ENCODE results near the gene NACC2.

NACC2 gene

DNA sequence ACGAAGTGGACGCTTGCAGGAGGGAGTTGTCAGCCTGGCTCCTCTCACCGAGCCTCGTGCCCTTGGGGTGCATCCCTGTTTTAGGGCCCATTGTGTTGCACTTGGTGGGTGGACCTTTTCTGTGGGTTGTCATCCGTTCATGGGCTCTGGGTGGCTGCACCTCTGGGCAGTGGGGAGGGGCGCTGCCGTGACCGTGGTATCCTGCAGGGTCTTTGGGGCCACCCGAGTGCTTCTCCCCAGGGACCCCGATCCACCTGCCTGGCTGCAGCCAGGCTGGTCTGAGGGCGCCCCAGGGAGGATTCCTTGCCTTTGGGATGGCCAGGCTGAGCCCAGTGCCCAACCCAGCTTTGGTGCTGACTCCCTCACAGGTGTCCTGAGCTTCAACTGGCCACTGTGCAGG, 92.9 kb downstream of the NACC2 start:
- H3K27me3 Mint-ChIP-seq: no peaks in the 10 kb centered on the region
- no peaks in the 10 kb centered on the region for H3K9me3 Mint-ChIP-seq
- peaks cover 24% of the 10 kb centered on the region for H3K4me1 Mint-ChIP-seq (ENCODE audit: low read depth)
- no peak overlapping the region for H3K27ac Mint-ChIP-seq
- H3K4me3 Mint-ChIP-seq: no peak overlapping the region
- intact Hi-C loops (cut with micrococcal nuclease): no loop called here
- H3K36me3 Mint-ChIP-seq (ENCODE audit: low read depth): peaks cover 3% of the 10 kb centered on the region

DNA sequence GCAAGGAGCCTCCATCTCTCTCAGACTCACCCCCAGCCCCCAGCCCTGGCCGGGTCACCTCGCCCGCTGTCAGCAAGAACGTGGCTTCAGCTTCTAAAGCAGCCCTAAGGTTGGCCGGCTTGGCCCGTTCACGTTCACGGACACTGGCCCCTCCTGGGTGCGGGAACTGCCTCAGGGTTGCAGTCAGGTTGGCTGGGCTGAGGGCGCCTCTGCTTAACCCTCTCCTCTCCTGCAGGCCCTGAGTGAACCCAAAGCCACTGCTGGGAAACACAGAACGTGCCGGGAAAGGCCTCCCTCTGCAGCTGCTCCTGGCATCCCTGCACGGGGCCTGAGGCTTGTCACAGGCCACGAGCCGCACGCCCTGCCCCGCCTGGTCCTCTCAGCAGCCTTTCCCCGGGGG, 93.9 kb downstream of the NACC2 start:
- Mint-ChIP-seq H3K27ac (no peak overlapping the region), H3K27me3 (no peaks in the 10 kb centered on the region)

DNA sequence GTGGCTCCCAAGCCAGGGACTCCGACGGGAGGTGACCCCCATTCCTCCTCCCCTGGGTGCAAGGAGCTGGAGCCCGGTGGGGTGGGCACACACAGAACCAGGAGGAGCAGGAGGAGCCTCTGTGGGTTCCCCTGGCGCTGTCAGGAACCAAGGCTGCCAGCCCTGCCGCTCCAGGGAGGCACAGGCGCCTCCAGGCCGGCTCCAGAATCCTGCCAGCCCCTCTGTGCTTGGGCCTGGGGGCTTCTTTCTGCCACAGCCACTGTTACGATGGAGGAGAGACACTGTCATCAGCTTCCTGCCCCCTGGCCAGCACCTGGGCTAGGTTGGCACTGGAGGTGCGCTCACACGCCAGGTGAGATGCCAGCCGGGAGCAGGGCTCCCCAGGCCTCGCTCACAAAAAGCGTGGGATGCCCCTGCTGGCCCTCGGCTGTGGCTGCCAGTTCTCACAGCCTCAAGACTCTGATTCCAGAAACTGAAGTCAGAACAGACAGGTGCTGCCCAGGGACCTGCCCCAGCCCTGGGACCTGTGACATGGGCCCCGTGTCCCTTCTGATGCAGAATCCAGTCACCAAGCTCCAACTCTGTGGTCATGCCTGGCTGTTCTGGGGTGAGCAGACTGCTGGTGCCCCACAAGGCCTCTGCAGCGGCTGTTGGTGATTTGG, 96.5 kb downstream of the NACC2 start:
- intact Hi-C loops (cut with micrococcal nuclease): no loop called here
- Mint-ChIP-seq H3K4me1 (ENCODE audit: low read depth) (peaks cover 34% of the 10 kb centered on the region), H3K27me3 (no peaks in the 10 kb centered on the region), H3K36me3 (ENCODE audit: low read depth) (no peaks in the 10 kb centered on the region), H3K4me3 (no peak overlapping the region), H3K9me3 (no peaks in the 10 kb centered on the region), H3K27ac (no peak overlapping the region)

More for the DNA sequence above, 93.9 kb downstream of the NACC2 start:
- Mint-ChIP-seq H3K4me1 (ENCODE audit: low read depth) (peaks cover 26% of the 10 kb centered on the region), H3K9me3 (no peaks in the 10 kb centered on the region), H3K36me3 (ENCODE audit: low read depth) (no peaks in the 10 kb centered on the region), H3K4me3 (no peak overlapping the region)
- intact Hi-C loops (cut with micrococcal nuclease): no loop called here

DNA sequence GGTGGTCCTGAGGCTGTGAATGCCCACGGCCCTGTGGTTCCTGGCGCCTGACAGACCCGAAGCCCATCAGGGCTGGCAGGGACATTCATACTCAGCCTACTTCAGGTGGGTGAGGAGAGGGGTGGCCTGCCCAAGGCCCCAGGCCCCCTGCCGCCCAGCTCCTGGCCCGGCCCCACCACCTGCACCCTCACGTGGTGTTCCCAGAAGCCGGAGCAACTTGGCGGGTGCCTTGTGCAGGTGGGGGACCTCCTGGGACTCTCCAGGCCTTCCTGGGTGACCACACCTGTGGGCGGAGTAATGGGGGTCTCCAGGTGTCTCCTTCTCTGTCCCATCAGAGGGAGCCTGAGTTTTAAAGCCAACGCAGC, 97.1 kb downstream of the NACC2 start:
- H3K27me3 Mint-ChIP-seq: no peaks in the 10 kb centered on the region

DNA sequence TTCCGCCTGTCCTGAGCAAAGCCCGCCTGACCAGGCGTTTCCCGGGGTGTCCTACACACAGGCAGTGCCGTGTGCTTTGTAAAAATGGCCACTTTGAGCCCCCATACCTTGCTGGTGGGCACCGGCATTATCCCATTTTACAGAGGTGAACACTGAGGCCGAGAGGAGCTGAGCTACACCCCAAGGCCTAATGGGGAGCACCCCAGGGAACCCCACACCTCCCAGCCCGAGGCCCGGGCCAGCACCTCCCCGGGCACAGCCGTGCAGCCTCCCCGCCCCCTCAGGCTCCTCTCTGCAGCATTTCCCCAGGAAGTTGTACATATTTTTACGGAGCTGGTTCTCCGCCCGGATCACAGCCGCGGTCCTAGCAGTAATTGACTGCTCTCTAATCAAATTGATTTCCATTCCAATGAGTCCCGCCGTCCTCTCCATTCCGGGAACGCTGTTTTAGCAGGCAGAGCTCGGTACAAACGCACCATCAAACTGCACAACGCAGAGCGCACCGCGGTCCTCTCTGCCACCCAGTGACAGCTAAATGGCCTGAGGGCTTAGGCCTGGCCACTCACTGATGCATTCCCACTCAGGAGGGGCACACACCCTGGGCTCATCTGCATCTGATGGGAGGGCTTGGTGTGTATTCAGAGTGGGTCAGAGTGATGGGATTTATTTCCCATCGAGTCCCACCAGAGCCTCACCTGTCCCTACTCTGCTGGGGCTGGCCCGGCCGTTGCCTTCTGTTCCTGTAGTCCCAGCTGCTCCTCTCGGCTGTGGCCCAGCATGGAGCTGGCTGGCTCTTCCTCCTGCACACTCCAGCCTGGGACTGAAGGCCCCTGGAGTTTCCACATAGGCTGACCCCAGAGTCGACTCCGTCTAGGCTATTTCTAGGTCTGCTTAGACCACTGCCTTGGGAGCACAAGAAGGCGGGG, 97.7 kb downstream of the NACC2 start:
- H3K27ac Mint-ChIP-seq: no peak overlapping the region
- intact Hi-C loops (cut with micrococcal nuclease): no loop called here

More for the DNA sequence above, 97.1 kb downstream of the NACC2 start:
- Mint-ChIP-seq H3K36me3 (ENCODE audit: low read depth) (no peaks in the 10 kb centered on the region), H3K27ac (no peak overlapping the region), H3K4me3 (no peak overlapping the region), H3K4me1 (ENCODE audit: low read depth) (peaks cover 40% of the 10 kb centered on the region), H3K9me3 (no peaks in the 10 kb centered on the region)
- intact Hi-C loops (cut with micrococcal nuclease): no loop called here

DNA sequence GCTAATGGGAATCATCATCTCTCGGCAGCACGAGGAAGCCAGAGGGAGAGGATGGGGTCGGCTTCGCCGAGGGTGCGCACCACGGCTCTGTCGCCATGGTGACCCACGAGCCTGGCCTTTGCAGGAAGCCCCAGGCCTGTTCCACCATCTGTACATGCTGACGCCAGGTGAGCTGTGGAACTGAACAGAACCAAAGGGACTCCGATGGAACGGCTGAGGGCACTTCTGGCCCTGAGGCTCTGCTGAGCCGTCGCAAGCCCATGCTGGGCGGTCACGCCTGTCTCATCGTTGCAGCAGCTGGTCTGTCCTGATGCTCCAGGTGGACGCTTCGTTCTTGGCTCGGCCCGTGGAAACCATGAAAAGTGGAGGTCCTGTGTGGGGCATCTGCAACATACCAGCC, 99.3 kb downstream of the NACC2 start:
- Mint-ChIP-seq H3K4me1 (ENCODE audit: low read depth) (peaks cover 50% of the 10 kb centered on the region), H3K4me3 (no peak overlapping the region), H3K27me3 (no peaks in the 10 kb centered on the region), H3K36me3 (ENCODE audit: low read depth) (no peaks in the 10 kb centered on the region), H3K27ac (no peak overlapping the region), H3K9me3 (no peaks in the 10 kb centered on the region)
- intact Hi-C loops (cut with micrococcal nuclease): no loop called here

More for the DNA sequence above, 97.7 kb downstream of the NACC2 start:
- H3K4me3 Mint-ChIP-seq: no peak overlapping the region
- no peaks in the 10 kb centered on the region for H3K36me3 Mint-ChIP-seq (ENCODE audit: low read depth)
- no peaks in the 10 kb centered on the region for H3K27me3 Mint-ChIP-seq
- no peaks in the 10 kb centered on the region for H3K9me3 Mint-ChIP-seq
- H3K4me1 Mint-ChIP-seq (ENCODE audit: low read depth): peaks cover 42% of the 10 kb centered on the region

DNA sequence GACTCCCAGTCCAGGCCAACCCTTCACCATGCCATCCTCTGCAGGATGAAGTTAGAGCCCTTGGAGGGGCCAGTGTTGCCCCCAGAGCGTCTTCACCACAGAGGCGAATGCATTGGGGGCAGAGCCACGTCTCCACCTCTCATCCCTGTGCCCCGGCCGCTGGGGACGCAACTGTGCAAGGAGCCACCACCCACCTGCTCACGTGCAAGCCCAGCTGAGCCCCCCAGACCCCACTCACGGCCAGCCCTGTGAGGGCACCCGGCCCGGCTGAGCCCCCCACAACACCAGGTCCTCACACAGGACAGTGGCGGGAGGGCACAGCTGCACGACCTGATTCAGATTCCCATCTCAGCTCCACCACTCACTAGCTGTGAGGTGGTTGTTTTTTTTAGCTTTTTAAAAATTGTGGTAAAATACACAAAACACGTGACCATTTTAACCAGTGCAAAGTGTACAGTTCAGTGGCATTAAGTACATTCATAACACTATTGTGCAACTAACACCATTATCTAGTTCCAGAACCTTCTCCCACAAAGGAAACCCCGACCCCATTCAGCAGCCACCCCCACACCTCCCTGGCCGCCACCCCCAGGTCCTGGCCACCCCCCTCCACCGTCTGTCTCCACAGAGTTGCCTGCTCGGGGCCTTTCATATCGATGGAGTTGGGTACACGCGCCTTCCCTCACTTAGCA, 100.4 kb downstream of the NACC2 start:
- intact Hi-C loops (cut with micrococcal nuclease): no loop called here

DNA sequence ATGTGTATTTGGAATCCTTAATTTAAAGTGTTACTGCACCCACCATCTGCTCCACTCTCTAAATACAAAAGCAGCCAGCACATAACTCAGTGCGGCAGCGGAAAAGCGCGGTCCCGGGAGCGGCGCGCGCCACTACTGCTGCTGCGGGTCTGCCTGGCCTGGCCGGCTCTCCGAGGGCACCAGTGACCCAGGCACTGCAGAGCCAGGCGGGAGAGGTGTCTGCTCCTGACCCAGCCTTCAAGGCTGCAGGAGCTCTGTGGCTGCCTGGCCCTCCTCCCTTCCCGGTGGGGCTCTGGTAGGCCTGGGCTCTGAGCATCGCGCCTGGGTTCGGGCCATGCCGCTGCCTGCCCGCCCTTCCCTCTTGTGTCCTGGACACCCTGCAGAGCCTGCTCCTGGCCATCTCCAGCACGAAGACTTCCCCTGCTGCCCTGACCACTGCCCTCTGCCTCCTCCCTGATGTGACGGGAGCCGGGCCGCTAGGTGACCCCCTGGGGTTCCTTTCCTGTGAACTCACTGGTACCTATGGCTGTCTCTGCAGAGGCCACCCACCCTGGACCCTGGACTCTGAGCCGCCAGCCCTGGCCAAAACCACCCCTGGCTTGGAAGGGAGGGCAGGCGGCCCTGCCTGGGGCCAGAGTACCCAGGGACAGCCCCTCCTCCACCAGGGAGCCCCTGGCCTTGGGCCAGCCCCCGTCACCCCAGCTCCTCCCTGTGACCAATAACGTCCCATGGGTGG, 101.2 kb downstream of the NACC2 start:
- peaks cover 14% of the 10 kb centered on the region for H3K27me3 Mint-ChIP-seq
- no peak overlapping the region for H3K4me3 Mint-ChIP-seq
- peaks cover 65% of the 10 kb centered on the region for H3K4me1 Mint-ChIP-seq (ENCODE audit: low read depth)
- no peaks in the 10 kb centered on the region for H3K9me3 Mint-ChIP-seq
- peak overlapping the region; percentile 92 for H3K27ac Mint-ChIP-seq
- intact Hi-C loops (cut with micrococcal nuclease): no loop called here
- H3K36me3 Mint-ChIP-seq (ENCODE audit: low read depth): no peaks in the 10 kb centered on the region

More for the DNA sequence above, 100.4 kb downstream of the NACC2 start:
- H3K27me3 Mint-ChIP-seq: peaks cover 8% of the 10 kb centered on the region
- no peaks in the 10 kb centered on the region for H3K9me3 Mint-ChIP-seq
- peak overlapping the region; percentile 92 for H3K27ac Mint-ChIP-seq
- no peaks in the 10 kb centered on the region for H3K36me3 Mint-ChIP-seq (ENCODE audit: low read depth)
- H3K4me3 Mint-ChIP-seq: no peak overlapping the region
- peaks cover 62% of the 10 kb centered on the region for H3K4me1 Mint-ChIP-seq (ENCODE audit: low read depth)

DNA sequence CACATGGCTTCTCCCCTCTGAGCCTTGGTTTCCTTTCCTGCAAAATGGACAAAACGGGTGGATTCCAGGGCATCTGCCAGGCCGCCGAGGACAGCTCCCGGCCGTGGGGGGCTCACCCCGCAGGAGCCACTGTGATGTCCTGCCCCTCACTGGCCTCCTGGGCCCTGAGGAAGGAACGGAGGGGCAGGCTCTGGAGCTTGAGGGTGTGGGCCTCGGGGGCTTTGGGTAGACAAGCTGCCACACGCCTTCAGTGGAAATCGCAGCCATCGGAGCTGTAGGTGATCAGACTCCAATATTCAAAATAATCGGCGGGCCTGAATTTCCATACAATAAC, 101.7 kb downstream of the NACC2 start:
- intact Hi-C loops (cut with micrococcal nuclease): no loop called here
- H3K9me3 Mint-ChIP-seq: no peaks in the 10 kb centered on the region
- H3K36me3 Mint-ChIP-seq (ENCODE audit: low read depth): no peaks in the 10 kb centered on the region
- H3K4me1 Mint-ChIP-seq (ENCODE audit: low read depth): peaks cover 65% of the 10 kb centered on the region
- no peak overlapping the region for H3K4me3 Mint-ChIP-seq
- H3K27ac Mint-ChIP-seq: peak overlapping the region; percentile 92
- peaks cover 19% of the 10 kb centered on the region for H3K27me3 Mint-ChIP-seq

DNA sequence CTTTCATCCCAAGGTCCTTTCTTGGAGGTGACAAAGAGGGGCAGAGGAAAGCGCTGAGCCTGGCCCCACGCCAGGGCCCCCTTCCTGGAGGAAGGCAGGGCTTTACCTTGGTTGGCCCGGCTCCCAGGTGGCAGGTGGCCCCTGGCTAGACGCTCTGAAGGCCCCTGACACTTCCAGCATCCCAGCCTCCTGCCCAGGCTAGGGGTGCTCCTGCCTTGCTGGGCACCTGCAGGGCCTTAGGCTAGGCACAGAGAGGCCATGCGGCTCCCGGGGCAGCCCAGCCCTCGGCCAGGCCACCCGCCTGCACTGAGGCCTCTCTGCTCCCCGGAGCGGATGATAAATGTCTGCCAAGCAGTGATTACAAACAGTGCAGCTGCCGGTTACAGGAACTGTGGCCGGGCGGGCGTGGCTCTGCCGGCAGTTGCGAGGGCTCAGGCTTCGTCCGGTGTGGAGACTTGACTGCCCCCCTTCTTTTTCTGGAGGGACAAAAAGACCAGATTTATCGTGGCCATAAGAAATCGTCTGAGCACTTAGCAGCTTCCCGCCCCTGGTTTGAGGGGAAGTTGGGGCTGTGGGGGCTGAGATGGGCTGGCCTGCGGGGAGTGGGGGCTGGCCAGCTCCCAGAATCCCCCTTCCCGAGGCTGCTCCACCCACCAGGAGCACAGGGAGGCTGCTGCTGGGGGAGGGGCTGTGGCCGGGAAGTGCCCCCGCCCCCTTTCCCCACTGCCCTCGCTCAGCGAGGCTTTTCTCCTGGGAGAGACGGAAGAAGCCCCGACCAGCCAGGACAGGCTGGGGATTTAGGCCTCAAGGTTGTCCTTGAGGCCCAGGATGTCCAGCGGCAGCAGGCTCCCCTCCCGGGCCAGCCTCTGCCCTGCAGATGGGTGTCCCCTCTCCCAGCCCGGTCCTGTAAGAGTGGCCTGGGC, 102.3 kb downstream of the NACC2 start:
- Mint-ChIP-seq H3K36me3 (ENCODE audit: low read depth) (no peaks in the 10 kb centered on the region), H3K4me3 (peak overlapping the region; percentile 66), H3K4me1 (ENCODE audit: low read depth) (peaks cover 65% of the 10 kb centered on the region), H3K27ac (peak overlapping the region; percentile 92), H3K9me3 (no peaks in the 10 kb centered on the region), H3K27me3 (peaks cover 24% of the 10 kb centered on the region)
- intact Hi-C loops (cut with micrococcal nuclease): no loop called here

DNA sequence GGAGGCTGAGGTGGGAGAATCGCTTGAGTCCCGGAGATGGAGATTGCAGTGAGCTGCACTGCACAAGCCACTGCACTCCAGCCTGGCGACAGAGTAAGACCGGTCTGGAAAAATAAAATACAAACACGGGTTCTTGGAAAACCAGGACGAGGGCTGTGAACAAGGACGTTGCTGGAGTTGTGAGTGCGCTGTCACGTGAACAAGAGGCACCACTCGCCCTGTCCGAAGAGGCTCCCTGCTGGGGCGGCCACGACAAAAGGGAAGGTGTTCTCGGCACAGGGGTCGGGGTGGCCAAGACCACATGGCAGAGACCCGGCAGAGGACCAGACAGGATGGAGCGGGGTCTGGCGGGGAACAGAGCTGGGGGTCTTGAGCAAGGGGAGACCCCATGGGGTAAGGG, 103.3 kb downstream of the NACC2 start:
- H3K9me3 Mint-ChIP-seq: no peaks in the 10 kb centered on the region
- H3K4me3 Mint-ChIP-seq: peak overlapping the region; percentile 40
- H3K36me3 Mint-ChIP-seq (ENCODE audit: low read depth): no peaks in the 10 kb centered on the region
- H3K27ac Mint-ChIP-seq: peak overlapping the region; percentile 92
- intact Hi-C loops (cut with micrococcal nuclease): no loop called here
- H3K4me1 Mint-ChIP-seq (ENCODE audit: low read depth): peaks cover 58% of the 10 kb centered on the region
- H3K27me3 Mint-ChIP-seq: peaks cover 24% of the 10 kb centered on the region

DNA sequence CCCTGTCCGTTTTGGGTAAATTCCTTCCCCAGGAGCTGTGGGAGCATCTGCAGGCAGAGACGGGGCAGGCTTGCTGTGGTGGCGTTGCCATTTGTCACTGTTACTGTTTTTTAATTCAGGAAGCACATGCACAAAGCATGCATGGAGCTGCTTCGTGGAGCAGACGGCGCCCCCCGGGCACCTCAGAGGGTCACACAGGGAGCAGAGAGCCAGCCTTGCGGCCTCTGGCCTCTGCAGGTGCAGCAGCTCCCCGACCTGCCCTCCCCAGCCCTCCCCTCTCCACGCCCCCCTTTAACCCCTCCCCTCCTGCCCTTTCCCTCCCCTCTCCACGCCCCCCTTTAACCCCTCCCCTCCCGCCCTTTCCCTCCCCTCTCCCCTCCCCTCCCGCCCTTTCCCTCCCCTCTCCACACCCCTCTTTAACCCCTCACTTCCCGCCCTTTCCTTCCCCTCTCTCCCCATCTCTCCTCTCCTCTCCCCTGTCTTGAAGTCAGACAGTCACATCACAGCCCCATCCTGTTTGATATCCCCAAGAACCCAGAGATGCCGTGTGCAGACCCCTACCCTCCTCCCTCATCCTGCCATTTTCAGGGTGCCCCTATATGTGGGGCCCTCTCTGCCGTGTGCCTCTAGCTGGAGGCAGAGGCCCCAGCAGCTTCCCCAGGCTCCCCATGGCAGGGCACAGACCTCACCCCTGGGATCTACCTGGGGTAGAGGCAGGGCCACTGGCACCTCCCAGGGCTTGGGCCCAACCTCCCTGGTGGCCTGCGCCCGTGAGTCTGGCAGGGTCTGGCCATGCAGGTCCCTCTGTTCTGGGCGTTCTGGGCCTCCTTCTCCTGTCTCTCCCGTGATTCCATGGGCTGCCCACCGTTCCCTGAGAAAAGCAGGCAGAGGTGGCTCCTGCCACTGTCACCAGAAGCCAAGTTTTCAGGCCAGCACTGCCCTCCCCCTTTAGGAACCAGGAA, 104.3 kb downstream of the NACC2 start:
- intact Hi-C loops (cut with micrococcal nuclease): no loop called here
- Mint-ChIP-seq H3K27me3 (peaks cover 26% of the 10 kb centered on the region), H3K9me3 (no peaks in the 10 kb centered on the region), H3K27ac (peak overlapping the region; percentile 92), H3K4me1 (ENCODE audit: low read depth) (peaks cover 58% of the 10 kb centered on the region), H3K36me3 (ENCODE audit: low read depth) (no peaks in the 10 kb centered on the region), H3K4me3 (peak overlapping the region; percentile 44)

Measured in dendritic cell treated with granulocyte-macrophage colony-stimulating factor and Interleukin-4, amounts not matched to agents 40 ng/mL and 50 ng/mL, for 4 days (primary cell).